Stimulated activated CD4-positive, alpha-beta T cell treated with anti-CD3 and anti-CD28 coated beads, Interleukin-12 subunit alpha, Interleukin-12 subunit beta, amount 100 ng/mL, for 24 hours (primary cell): ENCODE data around the gene ABHD15.
A peak's percentile ranks its signal among the peaks of the same experiment; 100 is the strongest.
"Not testable (repeated sequence)": the region's sequence is repeated elsewhere in the genome, so short reads cannot be mapped to it uniquely, and the experiment has no call there.

ENCODE experiments used
- DNase-seq, 2 experiments: peaks; one replicate each; pipeline ENCODE4 v3.0.0-alpha.2; 2020; ENCODE audit warnings: low read depth in 2 of 2

Gene ABHD15

DNA sequence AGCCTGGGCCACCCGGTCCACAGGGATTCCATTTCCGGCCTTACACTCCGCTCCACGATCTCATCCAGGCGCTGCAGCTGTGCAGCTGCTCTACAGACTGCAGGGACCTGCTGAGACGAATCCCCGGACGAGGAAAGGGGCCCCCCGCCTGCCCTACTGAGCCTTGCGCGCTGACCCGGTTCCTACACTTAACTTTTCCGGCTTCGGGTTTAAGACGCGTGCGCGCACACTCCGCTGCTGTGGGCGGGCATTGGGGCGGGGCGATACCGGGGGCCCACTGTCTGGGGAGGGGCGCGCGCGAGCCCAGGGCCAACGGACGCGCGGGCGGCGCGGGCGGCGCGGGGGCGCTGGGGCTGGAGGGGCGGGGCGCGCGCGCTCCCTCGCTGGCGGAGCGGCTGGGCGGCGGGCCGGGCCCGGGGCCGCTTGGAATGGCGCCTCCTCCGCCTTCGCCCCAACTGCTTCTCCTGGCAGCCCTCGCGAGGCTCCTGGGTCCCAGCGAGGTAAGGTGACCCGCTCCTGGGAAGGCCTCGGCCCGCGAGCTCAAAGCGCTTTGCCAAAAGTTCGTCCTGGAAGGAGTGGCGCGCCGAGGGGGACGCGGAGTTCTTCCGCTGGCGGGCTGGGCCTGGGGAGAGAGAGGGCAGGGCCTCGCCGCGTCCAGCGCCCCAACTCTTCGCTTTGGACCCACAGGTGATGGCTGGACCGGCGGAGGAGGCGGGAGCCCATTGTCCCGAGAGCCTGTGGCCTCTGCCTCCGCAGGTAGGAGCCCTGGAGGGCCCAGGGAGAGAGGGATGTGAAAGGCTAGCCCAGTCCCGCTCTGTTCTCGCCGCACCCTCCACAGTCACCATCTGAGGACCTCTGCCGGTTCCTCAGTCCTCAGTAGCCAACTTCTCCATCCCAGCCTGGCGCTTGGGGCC is 1.8 kb upstream of the ABHD15 start, which contains the start of gene TP53I13:
Gene TP53I13, plus strand, starts transcription at position 371 of the 914 bp plus-strand sequence. Its CDS starts 58 bp downstream, at position 429.
- DNase-seq, result peak; percentile 83 to 93

DNA sequence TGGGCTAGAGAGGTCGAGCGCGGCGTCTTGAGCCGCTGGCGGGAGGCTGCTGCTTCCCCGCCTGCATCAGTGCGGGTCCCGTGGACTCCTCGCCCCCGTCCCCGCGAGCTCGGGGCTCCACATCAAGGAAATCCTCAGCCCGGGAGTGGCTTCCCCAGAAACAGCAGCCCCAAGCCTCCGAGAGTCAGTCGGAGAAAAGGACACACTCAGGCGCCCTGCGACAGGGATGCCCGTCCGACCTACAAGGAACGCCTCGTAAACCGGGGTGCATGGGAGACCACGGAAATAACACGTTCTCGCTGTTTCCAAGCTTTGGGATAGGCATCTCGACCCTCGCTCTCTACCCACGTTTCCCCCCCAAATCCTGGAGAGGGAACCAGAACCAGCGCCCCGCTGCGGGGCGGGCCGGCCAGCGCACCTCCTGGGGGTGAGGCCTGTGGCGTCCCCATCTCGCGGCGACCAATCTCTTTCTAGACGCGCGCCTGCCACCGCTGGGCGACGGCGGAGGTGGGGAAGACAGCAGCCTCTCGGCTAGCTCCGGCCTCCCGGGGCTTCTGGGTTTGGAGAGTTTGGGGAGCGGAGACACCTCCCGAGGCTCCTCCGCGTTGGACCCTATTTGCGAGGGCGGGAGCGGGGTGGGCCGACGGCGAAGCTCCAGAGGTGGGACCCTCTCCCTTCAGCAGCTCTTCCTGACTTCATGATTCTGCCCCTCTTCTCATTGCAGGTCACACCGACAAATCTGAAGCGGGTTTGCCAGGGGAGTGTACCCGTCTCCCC is 905 bp upstream of the ABHD15 start:
- peak; percentile 52 to 70 for DNase-seq

GRCh38 chr17:29567304-29567553 is 392 bp upstream of the ABHD15 start:
- DNase-seq, result no peak

GRCh38 chr17:29565643-29566472 is 979 bp downstream of the ABHD15 start:
- DNase-seq, result peak in 1 of 2 experiments; percentile 50

DNA sequence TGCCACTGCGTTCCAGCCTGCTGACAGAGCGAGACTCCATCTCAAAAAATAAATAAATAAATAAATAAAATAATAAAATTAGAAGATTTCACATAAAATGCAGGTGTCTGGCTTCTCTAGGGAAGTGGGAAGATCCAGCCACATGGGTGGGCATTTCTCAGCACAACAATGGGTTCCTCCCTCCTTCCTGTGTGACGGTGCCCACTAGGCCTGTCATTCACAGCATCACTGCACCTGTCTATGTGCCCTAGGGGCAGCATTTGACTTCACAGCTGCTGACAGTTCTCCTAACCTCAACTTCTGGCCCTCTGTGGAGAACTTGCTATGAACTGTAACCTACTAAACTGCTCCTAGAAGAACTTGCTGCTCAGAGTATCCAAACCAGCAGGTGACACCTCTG is 3.0 kb downstream of the ABHD15 start:
- no peak for DNase-seq

DNA sequence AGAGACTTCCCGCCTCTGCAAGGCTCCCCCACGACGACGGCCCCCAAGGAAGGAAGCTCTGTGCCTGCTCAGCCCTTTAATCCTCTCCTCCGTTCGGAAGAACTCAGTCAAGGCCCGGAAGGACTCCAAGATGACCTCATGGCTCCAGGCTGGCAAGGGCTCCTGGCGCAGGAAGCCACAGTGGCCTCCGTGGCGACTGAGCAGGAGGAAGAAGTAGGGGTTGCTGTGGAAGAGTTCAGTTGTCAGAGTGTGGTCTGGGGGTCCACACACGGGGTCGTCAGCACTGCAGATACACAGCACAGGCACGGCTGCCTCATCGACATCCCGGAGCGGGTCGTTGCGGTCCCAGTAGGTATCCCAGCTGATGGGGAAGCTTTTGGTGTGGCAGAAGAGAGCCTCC is 4.2 kb downstream of the ABHD15 start:
- DNase-seq, result no peak

GRCh38 chr17:29561554-29562517 is 5.0 kb downstream of the ABHD15 start:
- DNase-seq, result no peak

DNA sequence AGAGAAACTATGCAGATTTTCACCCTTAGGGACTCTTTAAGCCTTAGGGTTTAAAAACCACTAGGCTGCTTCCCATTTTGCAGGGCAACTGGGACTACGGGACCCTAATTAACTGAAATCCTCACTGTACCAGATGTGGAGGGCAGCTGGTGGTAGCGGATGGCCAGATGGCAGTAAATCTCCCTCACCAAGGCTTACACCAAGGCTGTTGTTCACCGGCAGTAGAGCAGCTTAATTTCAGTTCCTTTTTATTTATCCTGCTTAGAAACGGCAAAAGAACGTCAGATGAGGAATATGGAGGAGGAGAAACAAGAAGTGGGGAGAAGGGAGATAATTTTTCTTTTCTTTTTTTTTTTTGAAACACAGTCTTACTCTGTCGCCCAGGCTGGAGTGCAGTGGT is 6.5 kb downstream of the ABHD15 start:
- no peak for DNase-seq

DNA sequence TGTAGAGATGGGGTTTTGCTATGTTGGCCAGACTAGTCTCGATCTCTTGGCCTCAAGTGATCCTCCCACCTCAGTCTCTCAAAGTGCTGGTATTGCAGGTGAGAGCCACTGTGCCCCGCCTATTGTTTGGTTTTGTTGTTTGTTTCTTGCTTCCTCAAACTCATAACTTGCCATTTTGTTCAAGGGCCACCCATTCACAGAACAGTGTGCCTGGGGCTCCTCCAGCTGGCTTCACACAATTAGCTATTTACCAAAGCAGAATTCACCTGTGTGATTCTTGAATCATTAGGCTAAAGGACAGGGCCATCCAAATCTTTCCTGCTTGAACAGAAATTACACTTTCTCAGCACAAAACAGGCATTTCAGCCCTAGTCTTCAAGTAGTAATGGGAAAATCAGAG is 7.2 kb downstream of the ABHD15 start:
- DNase-seq, result no peak

GRCh38 chr17:29558139-29558538 is 8.7 kb downstream of the ABHD15 start:
- DNase-seq, result not testable (repeated sequence)

DNA sequence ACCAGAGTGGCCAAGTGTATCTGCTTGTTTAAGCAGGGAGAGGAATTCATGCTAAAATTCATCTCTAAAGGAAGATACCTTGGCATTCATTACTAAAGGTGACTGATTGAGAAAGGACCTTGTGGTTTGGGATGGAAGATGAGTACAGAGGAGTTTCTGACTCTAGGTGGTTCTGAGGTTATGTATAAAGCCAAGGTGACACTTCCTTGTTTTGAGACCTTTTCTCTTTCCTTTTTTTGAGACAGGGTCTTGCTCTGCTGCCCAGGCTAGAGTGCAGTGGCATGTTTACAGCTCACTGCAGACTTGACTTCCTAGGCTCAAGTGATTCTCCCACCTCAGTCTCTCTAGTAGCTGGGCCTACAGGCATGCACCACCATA is 9.1 kb downstream of the ABHD15 start:
- DNase-seq, result no peak

DNA sequence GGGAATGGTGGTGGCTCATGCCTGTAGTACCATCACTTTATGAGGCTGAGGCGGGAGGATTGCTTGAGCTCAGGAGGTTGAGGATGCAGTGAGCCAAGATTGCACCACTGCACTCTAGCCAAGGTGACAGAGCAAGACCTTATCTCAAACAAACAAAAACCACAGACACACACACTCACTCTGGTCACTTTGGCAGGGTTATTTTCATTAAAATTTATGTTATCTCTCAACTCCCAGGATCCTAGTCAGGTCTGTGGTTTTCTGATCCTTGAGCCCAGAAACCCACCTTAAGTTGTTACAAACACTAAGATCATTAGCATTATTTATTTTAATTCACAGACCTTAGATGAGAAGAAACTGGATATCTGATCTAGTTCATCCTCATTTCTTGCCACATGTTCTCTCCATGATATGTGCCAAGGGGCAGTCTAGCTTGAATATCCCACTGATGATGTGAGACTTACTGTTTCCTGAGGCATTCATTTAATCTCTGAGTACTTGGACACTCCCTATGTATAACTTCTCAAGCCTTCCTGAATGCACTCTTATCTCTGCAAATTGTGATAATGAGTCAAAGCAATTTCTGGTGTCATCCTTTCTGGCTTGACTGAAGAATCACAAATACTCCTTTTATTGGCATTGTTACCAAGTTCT is 9.6 kb downstream of the ABHD15 start:
- DNase-seq, result no peak

- DNase-seq, result no peak
These were observed 11.0 kb downstream of the ABHD15 start for GRCh38 chr17:29555840-29556239.

DNA sequence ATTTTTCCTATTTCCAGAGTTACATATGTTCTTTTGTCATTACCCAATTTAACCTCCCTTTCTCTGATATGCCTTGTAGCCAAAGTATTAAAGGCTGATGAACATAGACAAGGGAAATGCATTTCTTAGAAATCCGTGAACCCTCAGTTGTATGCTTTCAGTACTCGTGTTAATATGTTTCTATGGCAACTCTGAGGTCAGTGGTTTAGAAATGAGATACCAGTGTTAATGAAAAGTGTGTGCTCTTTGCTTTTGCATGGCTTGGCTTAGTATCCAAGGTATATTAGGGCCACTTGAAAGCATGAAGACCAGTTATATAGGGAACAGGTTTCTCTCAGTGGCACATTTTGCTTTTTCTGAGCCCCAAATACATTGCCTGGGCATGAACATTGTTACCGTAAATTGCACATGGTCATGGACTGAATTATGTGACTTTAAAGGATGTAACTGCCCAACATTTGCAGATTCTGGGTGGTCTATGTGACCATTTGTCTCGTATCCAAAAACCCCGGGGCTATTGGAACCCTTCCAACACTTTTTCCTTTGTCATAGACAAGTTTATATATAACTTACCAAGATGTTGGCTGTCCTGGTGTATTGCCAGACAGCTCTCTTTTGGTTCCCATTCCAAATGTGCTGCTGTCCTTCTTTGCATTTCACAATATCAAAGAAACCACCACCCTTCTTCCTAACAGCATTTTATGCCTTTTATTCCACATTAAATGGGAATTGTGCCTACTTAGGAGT is 17.5 kb downstream of the ABHD15 start:
- no peak for DNase-seq

DNA sequence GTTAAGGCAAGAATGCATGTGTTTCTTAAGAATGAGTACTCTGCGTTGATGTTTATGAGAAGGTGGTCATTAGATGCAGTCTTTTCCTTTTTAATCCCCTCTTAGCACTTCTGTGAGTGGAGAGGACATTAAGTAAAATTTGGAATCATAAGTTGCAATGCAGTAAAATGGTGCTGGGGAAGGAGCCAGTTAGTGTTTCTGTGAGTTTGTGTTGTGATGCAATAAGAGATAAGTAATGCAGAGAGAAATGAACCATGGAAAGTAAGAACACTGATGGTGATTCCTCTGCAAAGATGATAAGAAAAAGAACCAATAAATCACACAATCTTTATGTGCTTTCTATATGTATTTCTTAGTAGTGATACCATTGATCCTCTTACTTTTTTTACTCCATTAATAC is 20.0 kb downstream of the ABHD15 start:
- DNase-seq, result no peak

GRCh38 chr17:29546085-29546484 is 20.8 kb downstream of the ABHD15 start:
- no peak for DNase-seq

DNA sequence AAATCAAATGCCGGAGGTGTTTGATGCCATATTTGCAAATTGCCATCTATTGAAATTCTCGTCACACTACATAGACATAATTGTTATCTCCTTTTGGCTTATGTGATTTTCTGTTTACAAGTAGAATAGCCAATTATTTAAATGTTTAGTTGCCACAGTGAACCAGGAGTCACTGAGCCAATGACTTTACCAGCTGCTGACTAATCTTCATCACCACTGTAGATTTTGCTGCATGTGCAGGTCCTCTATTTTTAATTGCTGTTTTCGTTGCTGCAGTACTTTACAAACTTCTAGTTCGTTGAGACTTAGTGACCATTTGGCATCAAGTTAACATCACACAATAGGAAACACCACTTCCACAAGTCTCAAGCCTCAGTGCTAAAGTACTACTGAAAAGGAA is 22.8 kb downstream of the ABHD15 start:
- DNase-seq, result no peak

GRCh38 chr17:29533976-29534375 is 32.9 kb downstream of the ABHD15 start:
- no peak for DNase-seq

DNA sequence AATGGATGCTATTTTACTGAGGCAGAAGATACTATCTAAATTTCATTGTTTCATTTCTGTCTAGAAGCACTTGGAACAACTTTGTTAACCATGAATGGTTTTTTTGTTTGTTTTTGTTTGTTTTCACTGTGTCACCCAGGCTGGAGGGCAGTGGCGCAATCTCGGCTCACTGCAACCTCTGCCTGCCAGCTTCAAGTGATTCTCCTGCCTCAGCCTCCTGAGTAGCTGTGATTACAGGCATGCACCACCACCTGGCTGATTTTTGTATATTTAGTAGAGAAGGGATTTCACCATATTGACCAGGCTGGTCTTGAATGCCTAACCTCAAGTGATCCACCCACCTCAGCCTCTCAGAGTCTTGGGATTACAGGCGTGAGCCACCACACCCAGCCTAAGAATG is 40.5 kb downstream of the ABHD15 start:
- no peak for DNase-seq

- no peak for DNase-seq
These were observed 42.1 kb downstream of the ABHD15 start for GRCh38 chr17:29524692-29525091.
